HepG2 (cell line): ENCODE results near the gene GJA9. TPM values are rescaled to one million over a fixed set of nuclear protein-coding genes. Genes with fewer than 3 reads are reported as not detected.

ENCODE experiments used
- ATAC-seq: fragments of 200-7000 bp; cut with Tn5 transposase; 3 replicates; pipeline ENCODE4 v1.9.1; 2020; ENCODE audit warnings: mild to moderate bottlenecking, moderate library complexity
- BruUV-seq: library from RNA; stranded (reverse); fragments of 400-500 nt; replicated peaks from 2 replicates; lab custom pipeline; 2021; lab: Mats Ljungman, UMichigan
- CTCF ChIA-PET: fragments of 300-600 bp; formaldehyde crosslinking; extraction: SDS; loops from one replicate; lab custom pipeline; 2021; ENCODE audit warnings: low total read pairs, inconsistent platforms, low intra/inter-chr PET ratio; lab: Yijun Ruan, JAX
- POLR2A ChIA-PET: fragments of 350-600 bp; sonication (Branson Sonifier 250); formaldehyde crosslinking; loops from one replicate; lab custom pipeline; 2020; ENCODE audit warnings: antibody characterized with exemption, inconsistent platforms; lab: Yijun Ruan, JAX
- DNase-seq: peaks from one replicate; pipeline ENCODE4 v3.0.0-alpha.2; 2015; ENCODE audit warnings: low spot score
- FAIRE-seq: peaks from 3 replicates; lab custom pipeline; 2011; peaks lifted over from hg19 to GRCh38; lab: Jason Lieb, UNC
- H2AFZ ChIP-seq: one replicate; pipeline ENCODE4 v1.6.1; 2011; ENCODE audit warnings: low read length, inconsistent platforms
- H3K27ac ChIP-seq: fragments of 300-600 bp; 3 replicates; pipeline ENCODE4 v1.8.0; 2011; ENCODE audit warnings: mixed run types, mild to moderate bottlenecking, mixed read lengths, low read length, inconsistent platforms; ENCODE audit not compliant: insufficient read depth; ENCODE audit errors: extremely low read length
- H3K27me3 ChIP-seq, 2 experiments: fragments of 200-600 bp in 1 of 2; 2 replicates in 1 of 2; 3 replicates in 1 of 2; pipeline versions ENCODE4 v1.6.0 to v1.8.0; 2011; ENCODE audit warnings: low read length in 2 of 2, mild to moderate bottlenecking in 2 of 2, moderate library complexity in 2 of 2, inconsistent platforms in 1 of 2; ENCODE audit not compliant: insufficient read depth in 2 of 2, control insufficient read depth in 1 of 2
- H3K36me3 ChIP-seq, 2 experiments: fragments of 200-600 bp in 1 of 2; replicated peaks in 1 of 2; 2 replicates in 1 of 2; 3 replicates in 1 of 2; pipeline versions ENCODE4 v1.5.1 to v1.8.0; 2011; ENCODE audit warnings: low read length in 2 of 2, inconsistent platforms in 1 of 2; ENCODE audit not compliant: insufficient read depth in 2 of 2, control insufficient read depth in 1 of 2
- H3K4me1 ChIP-seq: 2 replicates; pipeline ENCODE4 v1.5.1; 2012; ENCODE audit warnings: low read length, inconsistent platforms; ENCODE audit not compliant: insufficient read depth
- H3K4me2 ChIP-seq: 2 replicates; pipeline ENCODE4 v1.6.0; 2011; ENCODE audit warnings: low read depth, low read length, inconsistent platforms
- H3K4me3 ChIP-seq, 3 experiments: fragments of 200-600 bp in 1 of 3; sonication (generic), shearing (Covaris generic) in 1 of 3; replicated peaks in 1 of 3; 2 replicates each; pipeline ENCODE4 v1.5.1; 2011 to 2016; ENCODE audit warnings: low read length in 3 of 3, inconsistent platforms in 2 of 3, low read depth in 2 of 3, mild to moderate bottlenecking in 2 of 3, control low read depth in 1 of 3, mixed read lengths in 1 of 3; ENCODE audit not compliant: insufficient read depth in 1 of 3
- H3K79me2 ChIP-seq: one replicate; pipeline ENCODE4 v1.6.1; 2011; ENCODE audit warnings: low read length, inconsistent platforms; ENCODE audit not compliant: insufficient read depth
- H3K9ac ChIP-seq: 2 replicates; pipeline ENCODE4 v1.6.0; 2011; ENCODE audit warnings: mild to moderate bottlenecking, low read depth, low read length, inconsistent platforms; ENCODE audit not compliant: insufficient read depth
- H3K9me3 ChIP-seq: 2 replicates; pipeline ENCODE4 v1.5.1; 2012; ENCODE audit warnings: mild to moderate bottlenecking, low read length
- H4K20me1 ChIP-seq: 2 replicates; pipeline ENCODE4 v1.6.0; 2011; ENCODE audit warnings: inconsistent platforms, mild to moderate bottlenecking, low read length, moderate library complexity; ENCODE audit not compliant: insufficient read depth
- AKAP8 ChIP-seq: sonication (generic); formaldehyde crosslinking; IDR thresholded peaks from 2 replicates; pipeline ENCODE4 v1.5.1; 2020; ENCODE audit warnings: mild to moderate bottlenecking, missing genetic modification reagents
- BHLHE40 ChIP-seq: IDR thresholded peaks from 2 replicates; pipeline ENCODE4 v1.6.1; 2011; ENCODE audit warnings: low read length, improper control_type of control experiment
- RAD51 ChIP-seq: fragments of 450-650 bp; IDR thresholded peaks from 2 replicates; pipeline ENCODE4 v1.6.1; 2016; ENCODE audit warnings: borderline replicate concordance
- RCOR2 ChIP-seq: IDR thresholded peaks from 2 replicates; pipeline ENCODE4 v1.6.1; 2016; ENCODE audit warnings: missing biosample characterization, missing genetic modification reagents
- SP2 ChIP-seq: sonication (generic); formaldehyde crosslinking; IDR thresholded peaks from 2 replicates; pipeline ENCODE4 v1.5.1; 2020; ENCODE audit warnings: mild to moderate bottlenecking, missing genetic modification reagents
- ZBTB7A ChIP-seq: sonication (generic); formaldehyde crosslinking; IDR thresholded peaks from 2 replicates; pipeline ENCODE4 v1.8.0; 2022; ENCODE audit warnings: mild to moderate bottlenecking, missing genetic modification reagents
- ZC3H13 ChIP-seq: sonication (generic); formaldehyde crosslinking; IDR thresholded peaks from 2 replicates; pipeline ENCODE4 v1.8.1; 2023; ENCODE audit warnings: mild to moderate bottlenecking, missing genetic modification reagents, moderate library complexity
- ZNF251 ChIP-seq: sonication (generic); formaldehyde crosslinking; IDR thresholded peaks from 2 replicates; pipeline ENCODE4 v1.9.0; 2021; ENCODE audit warnings: mild to moderate bottlenecking, missing genetic modification reagents
- ZNF256 ChIP-seq: sonication (generic); formaldehyde crosslinking; conservative IDR thresholded peaks from 2 replicates; pipeline ENCODE4 v1.4.0; 2020; ENCODE audit warnings: missing genetic modification reagents
- ZNF547 ChIP-seq: sonication (generic); formaldehyde crosslinking; IDR thresholded peaks from 2 replicates; pipeline ENCODE4 v1.5.1; 2020; ENCODE audit warnings: mild to moderate bottlenecking, missing genetic modification reagents
- WGBS: methylation state at CpG from one replicate; pipeline ENCODE4 v1.1.6; 2017; ENCODE audit warnings: low lambda C conversion rate; 5-methylcytosine and 5-hydroxymethylcytosine counted together
- in situ Hi-C: cut with HindIII; loops from 2 replicates; pipeline ENCODE4 v1.10.0; 2017; ENCODE audit warnings: low pct_unique_long_range_greater_than_20kb; ENCODE audit not compliant: extremely low pct_ligation_motif_present
- intact Hi-C: fragments of 100-400 bp; cut with micrococcal nuclease; formaldehyde crosslinking; loops from one replicate; pipeline ENCODE4 v1.10.0; 2022; ENCODE audit not compliant: unreplicated experiment
- polyA plus RNA-seq, 8 experiments: library from polyadenylated mRNA; depleted of rRNA in 3 of 8; stranded (reverse) in 7 of 8; unstranded in 1 of 8; fragments of >200 nt; fragmentation: Illumina TruSeq in 4 of 8; extraction: Trizol in 4 of 8; gene quantifications; 2 replicates each; pipeline versions ENCODE4 v1.2.1 to v1.2.3, GENCODE V29; 2011 to 2016; ENCODE audit warnings: low read depth in 4 of 8, missing spikeins in 1 of 8, mixed read lengths in 1 of 8; ENCODE audit not compliant: insufficient read depth in 1 of 8
- total RNA-seq, 5 experiments: library from RNA; depleted of rRNA; stranded (reverse); fragments of >200 nt; fragmentation: Illumina TruSeq; extraction: Trizol; gene quantifications; 2 replicates each; pipeline ENCODE4 v1.2.3, GENCODE V29; 2016; ENCODE audit warnings: low read depth in 1 of 5
- TF ChIP-seq, protein P1 (sequence below): sonication (generic); formaldehyde crosslinking; IDR thresholded peaks from 2 replicates; pipeline ENCODE4 v1.4.0; 2020; ENCODE audit warnings: low read depth, mild to moderate bottlenecking, missing genetic modification reagents
- TF ChIP-seq, protein P2 (sequence below): sonication (generic); formaldehyde crosslinking; IDR thresholded peaks from 2 replicates; pipeline ENCODE4 v1.5.0; 2020; ENCODE audit warnings: missing genetic modification reagents
- TF ChIP-seq, protein P3 (sequence below): sonication (generic); formaldehyde crosslinking; IDR thresholded peaks from 2 replicates; pipeline ENCODE4 v1.4.0; 2020; ENCODE audit warnings: missing genetic modification reagents
- TF ChIP-seq, protein P4 (sequence below): sonication (generic); formaldehyde crosslinking; IDR thresholded peaks from 2 replicates; pipeline ENCODE4 v1.9.0; 2021; ENCODE audit warnings: missing genetic modification reagents, borderline replicate concordance

Gene GJA9
- total and polyA plus RNA-seq, 2 of the 13 experiments (the other 11 are each of a cell fraction or from before 2014, with no cell fraction given), result 0.08 to 0.13 TPM

- no peak for DNase-seq
- intact Hi-C loops (no loop called here), in situ Hi-C loops (no loop called here)
- TF ChIP-seq, protein P1, sequence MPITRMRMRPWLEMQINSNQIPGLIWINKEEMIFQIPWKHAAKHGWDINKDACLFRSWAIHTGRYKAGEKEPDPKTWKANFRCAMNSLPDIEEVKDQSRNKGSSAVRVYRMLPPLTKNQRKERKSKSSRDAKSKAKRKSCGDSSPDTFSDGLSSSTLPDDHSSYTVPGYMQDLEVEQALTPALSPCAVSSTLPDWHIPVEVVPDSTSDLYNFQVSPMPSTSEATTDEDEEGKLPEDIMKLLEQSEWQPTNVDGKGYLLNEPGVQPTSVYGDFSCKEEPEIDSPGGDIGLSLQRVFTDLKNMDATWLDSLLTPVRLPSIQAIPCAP (CRISPR knock-in tag), result no peak
- TF ChIP-seq RAD51 (no peak), ZBTB7A (no peak), ZC3H13 (CRISPR knock-in tag) (no peak), ZNF256 (CRISPR knock-in tag) (no peak), AKAP8 (CRISPR knock-in tag) (no peak), ZNF251 (CRISPR knock-in tag) (no peak), SP2 (CRISPR knock-in tag) (no peak), BHLHE40 (no peak), RCOR2 (CRISPR knock-in tag) (no peak), ZNF547 (CRISPR knock-in tag) (no peak)
- TF ChIP-seq, protein P2, sequence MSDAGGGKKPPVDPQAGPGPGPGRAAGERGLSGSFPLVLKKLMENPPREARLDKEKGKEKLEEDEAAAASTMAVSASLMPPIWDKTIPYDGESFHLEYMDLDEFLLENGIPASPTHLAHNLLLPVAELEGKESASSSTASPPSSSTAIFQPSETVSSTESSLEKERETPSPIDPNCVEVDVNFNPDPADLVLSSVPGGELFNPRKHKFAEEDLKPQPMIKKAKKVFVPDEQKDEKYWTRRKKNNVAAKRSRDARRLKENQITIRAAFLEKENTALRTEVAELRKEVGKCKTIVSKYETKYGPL (CRISPR knock-in tag), result no peak
- TF ChIP-seq, protein P3, sequence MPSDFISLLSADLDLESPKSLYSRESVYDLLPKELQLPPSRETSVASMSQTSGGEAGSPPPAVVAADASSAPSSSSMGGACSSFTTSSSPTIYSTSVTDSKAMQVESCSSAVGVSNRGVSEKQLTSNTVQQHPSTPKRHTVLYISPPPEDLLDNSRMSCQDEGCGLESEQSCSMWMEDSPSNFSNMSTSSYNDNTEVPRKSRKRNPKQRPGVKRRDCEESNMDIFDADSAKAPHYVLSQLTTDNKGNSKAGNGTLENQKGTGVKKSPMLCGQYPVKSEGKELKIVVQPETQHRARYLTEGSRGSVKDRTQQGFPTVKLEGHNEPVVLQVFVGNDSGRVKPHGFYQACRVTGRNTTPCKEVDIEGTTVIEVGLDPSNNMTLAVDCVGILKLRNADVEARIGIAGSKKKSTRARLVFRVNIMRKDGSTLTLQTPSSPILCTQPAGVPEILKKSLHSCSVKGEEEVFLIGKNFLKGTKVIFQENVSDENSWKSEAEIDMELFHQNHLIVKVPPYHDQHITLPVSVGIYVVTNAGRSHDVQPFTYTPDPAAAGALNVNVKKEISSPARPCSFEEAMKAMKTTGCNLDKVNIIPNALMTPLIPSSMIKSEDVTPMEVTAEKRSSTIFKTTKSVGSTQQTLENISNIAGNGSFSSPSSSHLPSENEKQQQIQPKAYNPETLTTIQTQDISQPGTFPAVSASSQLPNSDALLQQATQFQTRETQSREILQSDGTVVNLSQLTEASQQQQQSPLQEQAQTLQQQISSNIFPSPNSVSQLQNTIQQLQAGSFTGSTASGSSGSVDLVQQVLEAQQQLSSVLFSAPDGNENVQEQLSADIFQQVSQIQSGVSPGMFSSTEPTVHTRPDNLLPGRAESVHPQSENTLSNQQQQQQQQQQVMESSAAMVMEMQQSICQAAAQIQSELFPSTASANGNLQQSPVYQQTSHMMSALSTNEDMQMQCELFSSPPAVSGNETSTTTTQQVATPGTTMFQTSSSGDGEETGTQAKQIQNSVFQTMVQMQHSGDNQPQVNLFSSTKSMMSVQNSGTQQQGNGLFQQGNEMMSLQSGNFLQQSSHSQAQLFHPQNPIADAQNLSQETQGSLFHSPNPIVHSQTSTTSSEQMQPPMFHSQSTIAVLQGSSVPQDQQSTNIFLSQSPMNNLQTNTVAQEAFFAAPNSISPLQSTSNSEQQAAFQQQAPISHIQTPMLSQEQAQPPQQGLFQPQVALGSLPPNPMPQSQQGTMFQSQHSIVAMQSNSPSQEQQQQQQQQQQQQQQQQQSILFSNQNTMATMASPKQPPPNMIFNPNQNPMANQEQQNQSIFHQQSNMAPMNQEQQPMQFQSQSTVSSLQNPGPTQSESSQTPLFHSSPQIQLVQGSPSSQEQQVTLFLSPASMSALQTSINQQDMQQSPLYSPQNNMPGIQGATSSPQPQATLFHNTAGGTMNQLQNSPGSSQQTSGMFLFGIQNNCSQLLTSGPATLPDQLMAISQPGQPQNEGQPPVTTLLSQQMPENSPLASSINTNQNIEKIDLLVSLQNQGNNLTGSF (CRISPR knock-in tag), result no peak
- TF ChIP-seq, protein P4, sequence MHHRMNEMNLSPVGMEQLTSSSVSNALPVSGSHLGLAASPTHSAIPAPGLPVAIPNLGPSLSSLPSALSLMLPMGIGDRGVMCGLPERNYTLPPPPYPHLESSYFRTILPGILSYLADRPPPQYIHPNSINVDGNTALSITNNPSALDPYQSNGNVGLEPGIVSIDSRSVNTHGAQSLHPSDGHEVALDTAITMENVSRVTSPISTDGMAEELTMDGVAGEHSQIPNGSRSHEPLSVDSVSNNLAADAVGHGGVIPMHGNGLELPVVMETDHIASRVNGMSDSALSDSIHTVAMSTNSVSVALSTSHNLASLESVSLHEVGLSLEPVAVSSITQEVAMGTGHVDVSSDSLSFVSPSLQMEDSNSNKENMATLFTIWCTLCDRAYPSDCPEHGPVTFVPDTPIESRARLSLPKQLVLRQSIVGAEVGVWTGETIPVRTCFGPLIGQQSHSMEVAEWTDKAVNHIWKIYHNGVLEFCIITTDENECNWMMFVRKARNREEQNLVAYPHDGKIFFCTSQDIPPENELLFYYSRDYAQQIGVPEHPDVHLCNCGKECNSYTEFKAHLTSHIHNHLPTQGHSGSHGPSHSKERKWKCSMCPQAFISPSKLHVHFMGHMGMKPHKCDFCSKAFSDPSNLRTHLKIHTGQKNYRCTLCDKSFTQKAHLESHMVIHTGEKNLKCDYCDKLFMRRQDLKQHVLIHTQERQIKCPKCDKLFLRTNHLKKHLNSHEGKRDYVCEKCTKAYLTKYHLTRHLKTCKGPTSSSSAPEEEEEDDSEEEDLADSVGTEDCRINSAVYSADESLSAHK (CRISPR knock-in tag), result no peak
- H3K27ac ChIP-seq, result no peak overlapping the region
- H3K4me2 ChIP-seq, result no peak overlapping the region
- H3K4me1 ChIP-seq, result no peaks in the 10 kb centered on the region
- no peaks in the 10 kb centered on the region for H4K20me1 ChIP-seq
- no peak overlapping the region for H2AFZ ChIP-seq
- no peaks in the 10 kb centered on the region for H3K79me2 ChIP-seq
- H3K9me3 ChIP-seq, result no peaks in the 10 kb centered on the region
- H3K4me3 ChIP-seq, result no peak overlapping the region
- H3K27me3 ChIP-seq, result no peaks in the 10 kb centered on the region
- ChIA-PET CTCF (no interaction called here), POLR2A (no interaction called here)
- ATAC-seq, result no peak
- no TSS peak for BruUV-seq
- FAIRE-seq, result no peak
- no peak overlapping the region for H3K9ac ChIP-seq
- peaks cover 0 to 1% of the 10 kb centered on the region in 2 experiments; a peak in 1 of 5 replicates for H3K36me3 ChIP-seq
- WGBS, result 94% methylated on average over 8 of the region's 8 CpGs
Measured at GRCh38 chr1:38929054-38929453, 47.7 kb upstream of the GJA9 start.
